ENCODE results near the gene KASH5.

- TF ChIP-seq EZH2phosphoT487 (IDR thresholded peaks at IDR 0.05; ENCODE audit: unreplicated experiment) (no peak), CREB1 (CRISPR knock-in tag; IDR thresholded peaks at IDR 0.05; ENCODE audit: low read depth) (no peak), POLR2AphosphoS5 (IDR thresholded peaks at IDR 0.05; ENCODE audit: low read depth) (no peak), STAT1 (IDR thresholded peaks at IDR 0.05; ENCODE audit: unreplicated experiment) (no peak), EZH2 (IDR thresholded peaks at IDR 0.05; ENCODE audit: low read depth, unreplicated experiment) (no peak), JUNB (IDR thresholded peaks at IDR 0.05; ENCODE audit: unreplicated experiment) (no peak), ZNF114 (CRISPR knock-in tag; IDR thresholded peaks at IDR 0.05) (no peak), NANOG (IDR thresholded peaks at IDR 0.05; ENCODE audit: borderline replicate concordance) (no peak)
- TF ChIP-seq, protein P1, sequence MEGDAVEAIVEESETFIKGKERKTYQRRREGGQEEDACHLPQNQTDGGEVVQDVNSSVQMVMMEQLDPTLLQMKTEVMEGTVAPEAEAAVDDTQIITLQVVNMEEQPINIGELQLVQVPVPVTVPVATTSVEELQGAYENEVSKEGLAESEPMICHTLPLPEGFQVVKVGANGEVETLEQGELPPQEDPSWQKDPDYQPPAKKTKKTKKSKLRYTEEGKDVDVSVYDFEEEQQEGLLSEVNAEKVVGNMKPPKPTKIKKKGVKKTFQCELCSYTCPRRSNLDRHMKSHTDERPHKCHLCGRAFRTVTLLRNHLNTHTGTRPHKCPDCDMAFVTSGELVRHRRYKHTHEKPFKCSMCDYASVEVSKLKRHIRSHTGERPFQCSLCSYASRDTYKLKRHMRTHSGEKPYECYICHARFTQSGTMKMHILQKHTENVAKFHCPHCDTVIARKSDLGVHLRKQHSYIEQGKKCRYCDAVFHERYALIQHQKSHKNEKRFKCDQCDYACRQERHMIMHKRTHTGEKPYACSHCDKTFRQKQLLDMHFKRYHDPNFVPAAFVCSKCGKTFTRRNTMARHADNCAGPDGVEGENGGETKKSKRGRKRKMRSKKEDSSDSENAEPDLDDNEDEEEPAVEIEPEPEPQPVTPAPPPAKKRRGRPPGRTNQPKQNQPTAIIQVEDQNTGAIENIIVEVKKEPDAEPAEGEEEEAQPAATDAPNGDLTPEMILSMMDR (conservative IDR thresholded peaks at IDR 0.05; ENCODE audit: low read depth in 2 of 2): no peak
- TF ChIP-seq, protein P2, sequence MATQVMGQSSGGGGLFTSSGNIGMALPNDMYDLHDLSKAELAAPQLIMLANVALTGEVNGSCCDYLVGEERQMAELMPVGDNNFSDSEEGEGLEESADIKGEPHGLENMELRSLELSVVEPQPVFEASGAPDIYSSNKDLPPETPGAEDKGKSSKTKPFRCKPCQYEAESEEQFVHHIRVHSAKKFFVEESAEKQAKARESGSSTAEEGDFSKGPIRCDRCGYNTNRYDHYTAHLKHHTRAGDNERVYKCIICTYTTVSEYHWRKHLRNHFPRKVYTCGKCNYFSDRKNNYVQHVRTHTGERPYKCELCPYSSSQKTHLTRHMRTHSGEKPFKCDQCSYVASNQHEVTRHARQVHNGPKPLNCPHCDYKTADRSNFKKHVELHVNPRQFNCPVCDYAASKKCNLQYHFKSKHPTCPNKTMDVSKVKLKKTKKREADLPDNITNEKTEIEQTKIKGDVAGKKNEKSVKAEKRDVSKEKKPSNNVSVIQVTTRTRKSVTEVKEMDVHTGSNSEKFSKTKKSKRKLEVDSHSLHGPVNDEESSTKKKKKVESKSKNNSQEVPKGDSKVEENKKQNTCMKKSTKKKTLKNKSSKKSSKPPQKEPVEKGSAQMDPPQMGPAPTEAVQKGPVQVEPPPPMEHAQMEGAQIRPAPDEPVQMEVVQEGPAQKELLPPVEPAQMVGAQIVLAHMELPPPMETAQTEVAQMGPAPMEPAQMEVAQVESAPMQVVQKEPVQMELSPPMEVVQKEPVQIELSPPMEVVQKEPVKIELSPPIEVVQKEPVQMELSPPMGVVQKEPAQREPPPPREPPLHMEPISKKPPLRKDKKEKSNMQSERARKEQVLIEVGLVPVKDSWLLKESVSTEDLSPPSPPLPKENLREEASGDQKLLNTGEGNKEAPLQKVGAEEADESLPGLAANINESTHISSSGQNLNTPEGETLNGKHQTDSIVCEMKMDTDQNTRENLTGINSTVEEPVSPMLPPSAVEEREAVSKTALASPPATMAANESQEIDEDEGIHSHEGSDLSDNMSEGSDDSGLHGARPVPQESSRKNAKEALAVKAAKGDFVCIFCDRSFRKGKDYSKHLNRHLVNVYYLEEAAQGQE (IDR thresholded peaks at IDR 0.05; ENCODE audit: unreplicated experiment): no peak
- TF ChIP-seq, protein P3, sequence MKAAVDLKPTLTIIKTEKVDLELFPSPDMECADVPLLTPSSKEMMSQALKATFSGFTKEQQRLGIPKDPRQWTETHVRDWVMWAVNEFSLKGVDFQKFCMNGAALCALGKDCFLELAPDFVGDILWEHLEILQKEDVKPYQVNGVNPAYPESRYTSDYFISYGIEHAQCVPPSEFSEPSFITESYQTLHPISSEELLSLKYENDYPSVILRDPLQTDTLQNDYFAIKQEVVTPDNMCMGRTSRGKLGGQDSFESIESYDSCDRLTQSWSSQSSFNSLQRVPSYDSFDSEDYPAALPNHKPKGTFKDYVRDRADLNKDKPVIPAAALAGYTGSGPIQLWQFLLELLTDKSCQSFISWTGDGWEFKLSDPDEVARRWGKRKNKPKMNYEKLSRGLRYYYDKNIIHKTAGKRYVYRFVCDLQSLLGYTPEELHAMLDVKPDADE (IDR thresholded peaks at IDR 0.05): no peak
These were observed 47.0 kb downstream of the KASH5 start for GRCh38 chr19:49434907-49435583.

Data from GM23338 (cell line).